Measurements from ENCODE around the gene XPO4.

DNA sequence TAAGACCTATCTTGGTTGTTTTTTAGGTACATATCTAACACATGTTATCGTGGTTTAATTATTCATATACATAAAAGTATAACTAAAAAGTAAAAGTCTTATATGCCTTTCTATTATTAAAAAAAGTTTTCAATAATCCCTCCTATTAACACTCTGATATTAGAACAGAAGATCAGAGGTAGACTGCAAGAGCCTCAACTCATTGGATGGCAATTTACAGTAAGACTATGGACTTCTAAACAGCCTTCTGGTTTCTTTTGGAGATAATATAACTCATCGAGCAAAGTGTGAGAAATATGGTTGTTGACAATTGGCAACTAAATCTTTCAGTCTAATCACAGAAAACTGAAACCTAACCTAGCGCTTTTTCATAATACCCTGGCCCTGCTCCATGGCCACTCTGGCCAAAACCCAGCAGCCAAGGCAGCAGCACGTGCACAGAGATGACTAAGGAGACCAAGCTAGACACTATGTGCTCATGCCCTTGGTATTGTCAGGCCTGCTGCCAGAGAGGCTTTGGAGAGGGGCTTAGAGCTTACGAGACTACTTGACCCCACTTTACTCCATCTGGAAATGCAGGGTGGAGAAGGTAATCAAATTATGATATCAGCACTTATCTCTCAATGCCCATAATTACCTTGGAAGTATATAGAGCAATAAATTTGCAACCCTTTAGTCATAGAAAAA is 88.2 kb downstream of the XPO4 start:
- TF ChIP-seq, protein P1, sequence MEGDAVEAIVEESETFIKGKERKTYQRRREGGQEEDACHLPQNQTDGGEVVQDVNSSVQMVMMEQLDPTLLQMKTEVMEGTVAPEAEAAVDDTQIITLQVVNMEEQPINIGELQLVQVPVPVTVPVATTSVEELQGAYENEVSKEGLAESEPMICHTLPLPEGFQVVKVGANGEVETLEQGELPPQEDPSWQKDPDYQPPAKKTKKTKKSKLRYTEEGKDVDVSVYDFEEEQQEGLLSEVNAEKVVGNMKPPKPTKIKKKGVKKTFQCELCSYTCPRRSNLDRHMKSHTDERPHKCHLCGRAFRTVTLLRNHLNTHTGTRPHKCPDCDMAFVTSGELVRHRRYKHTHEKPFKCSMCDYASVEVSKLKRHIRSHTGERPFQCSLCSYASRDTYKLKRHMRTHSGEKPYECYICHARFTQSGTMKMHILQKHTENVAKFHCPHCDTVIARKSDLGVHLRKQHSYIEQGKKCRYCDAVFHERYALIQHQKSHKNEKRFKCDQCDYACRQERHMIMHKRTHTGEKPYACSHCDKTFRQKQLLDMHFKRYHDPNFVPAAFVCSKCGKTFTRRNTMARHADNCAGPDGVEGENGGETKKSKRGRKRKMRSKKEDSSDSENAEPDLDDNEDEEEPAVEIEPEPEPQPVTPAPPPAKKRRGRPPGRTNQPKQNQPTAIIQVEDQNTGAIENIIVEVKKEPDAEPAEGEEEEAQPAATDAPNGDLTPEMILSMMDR (IDR thresholded peaks at IDR 0.05; ENCODE audit: low read depth, low read length): no peak
- TF ChIP-seq EZH2phosphoT487 (IDR thresholded peaks at IDR 0.05; ENCODE audit: low read depth): no peak

All from OCI-LY3 (cell line).